ENCODE results near the gene SRSF12. TPM values are rescaled to one million over a fixed set of nuclear protein-coding genes. Genes with fewer than 3 reads are reported as not detected.

The SRSF12 gene
- total RNA-seq, 1 experiment from 2014 or later: not detected

DNA sequence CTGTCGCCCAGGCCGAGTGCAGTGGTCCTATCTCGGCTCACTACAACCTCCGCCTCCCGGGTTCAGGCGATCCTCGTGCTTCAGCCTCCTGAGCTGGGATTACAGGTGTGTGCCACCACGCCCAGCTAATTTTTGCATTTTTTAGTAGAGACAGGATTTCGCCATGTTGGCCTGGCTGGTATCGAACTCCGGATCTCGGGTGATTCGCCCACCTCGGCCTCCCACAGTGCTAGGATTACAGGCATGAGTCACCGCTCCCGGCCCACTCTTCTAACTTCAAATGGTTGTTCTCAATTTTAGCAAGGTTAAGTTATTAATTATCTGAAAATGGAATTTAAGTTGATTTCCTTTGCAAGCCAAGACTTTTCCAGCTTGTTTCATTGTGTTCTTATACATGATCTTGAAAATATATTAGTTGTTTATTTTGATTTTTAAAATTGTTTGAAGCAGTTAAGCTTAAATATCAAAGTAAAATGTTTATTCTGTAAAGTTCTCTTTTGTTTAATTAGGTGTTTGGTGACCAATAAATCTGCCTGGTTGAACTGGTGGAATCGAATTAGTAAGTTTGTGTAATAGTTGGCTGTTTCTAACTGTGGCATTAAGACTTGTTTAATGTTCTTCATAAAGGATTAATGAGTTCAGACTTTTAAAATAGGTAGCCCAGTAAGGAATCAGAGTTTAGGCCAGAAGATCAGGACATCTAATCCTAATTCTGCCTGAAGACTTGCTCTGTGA is 30.3 kb upstream of the SRSF12 start:
- TF ChIP-seq JUND (IDR thresholded peaks at IDR 0.05) (0 out of 2 replicates have a peak, but pooled peaks have one; percentile 9), CBX3 (IDR thresholded peaks at IDR 0.05; ENCODE audit: low read depth) (no peak), YY1 (IDR thresholded peaks at IDR 0.05; ENCODE audit: extremely low read depth, insufficient replicate concordance, low read depth, low read length) (no peak), FOSL1 (IDR thresholded peaks at IDR 0.05; ENCODE audit: low read depth) (peak; percentile 48), POLR2A (IDR thresholded peaks at IDR 0.05; ENCODE audit: borderline replicate concordance, extremely low read depth, insufficient read depth, insufficient read length) (no peak), SP1 (IDR thresholded peaks at IDR 0.05; ENCODE audit: low read depth) (no peak), ZNF274 (IDR thresholded peaks at IDR 0.05; ENCODE audit: low read depth, low read length) (no peak), EZH2phosphoT487 (IDR thresholded peaks at IDR 0.05; ENCODE audit: borderline replicate concordance) (no peak), ELF1 (IDR thresholded peaks at IDR 0.05; ENCODE audit: borderline replicate concordance, low read depth) (no peak), ZFX (IDR thresholded peaks at IDR 0.05) (no peak), TCF7L2 (IDR thresholded peaks at IDR 0.05; ENCODE audit: borderline replicate concordance, extremely low read depth, insufficient read depth, insufficient read length) (no peak), EGR1 (IDR thresholded peaks at IDR 0.05; ENCODE audit: low read depth) (peak; percentile 52; the same call in 1 of the 2 replicates), SRF (IDR thresholded peaks at IDR 0.05; ENCODE audit: low read depth) (no peak)
- TF ChIP-seq, protein P1, sequence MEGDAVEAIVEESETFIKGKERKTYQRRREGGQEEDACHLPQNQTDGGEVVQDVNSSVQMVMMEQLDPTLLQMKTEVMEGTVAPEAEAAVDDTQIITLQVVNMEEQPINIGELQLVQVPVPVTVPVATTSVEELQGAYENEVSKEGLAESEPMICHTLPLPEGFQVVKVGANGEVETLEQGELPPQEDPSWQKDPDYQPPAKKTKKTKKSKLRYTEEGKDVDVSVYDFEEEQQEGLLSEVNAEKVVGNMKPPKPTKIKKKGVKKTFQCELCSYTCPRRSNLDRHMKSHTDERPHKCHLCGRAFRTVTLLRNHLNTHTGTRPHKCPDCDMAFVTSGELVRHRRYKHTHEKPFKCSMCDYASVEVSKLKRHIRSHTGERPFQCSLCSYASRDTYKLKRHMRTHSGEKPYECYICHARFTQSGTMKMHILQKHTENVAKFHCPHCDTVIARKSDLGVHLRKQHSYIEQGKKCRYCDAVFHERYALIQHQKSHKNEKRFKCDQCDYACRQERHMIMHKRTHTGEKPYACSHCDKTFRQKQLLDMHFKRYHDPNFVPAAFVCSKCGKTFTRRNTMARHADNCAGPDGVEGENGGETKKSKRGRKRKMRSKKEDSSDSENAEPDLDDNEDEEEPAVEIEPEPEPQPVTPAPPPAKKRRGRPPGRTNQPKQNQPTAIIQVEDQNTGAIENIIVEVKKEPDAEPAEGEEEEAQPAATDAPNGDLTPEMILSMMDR (IDR thresholded peaks at IDR 0.05 in 2 of 3, conservative IDR thresholded peaks at IDR 0.05 in 1 of 3; ENCODE audit: borderline replicate concordance in 1 of 3, insufficient read depth in 1 of 3, low read depth in 2 of 3, low read length in 2 of 3): no peak
- TF ChIP-seq, protein P2, sequence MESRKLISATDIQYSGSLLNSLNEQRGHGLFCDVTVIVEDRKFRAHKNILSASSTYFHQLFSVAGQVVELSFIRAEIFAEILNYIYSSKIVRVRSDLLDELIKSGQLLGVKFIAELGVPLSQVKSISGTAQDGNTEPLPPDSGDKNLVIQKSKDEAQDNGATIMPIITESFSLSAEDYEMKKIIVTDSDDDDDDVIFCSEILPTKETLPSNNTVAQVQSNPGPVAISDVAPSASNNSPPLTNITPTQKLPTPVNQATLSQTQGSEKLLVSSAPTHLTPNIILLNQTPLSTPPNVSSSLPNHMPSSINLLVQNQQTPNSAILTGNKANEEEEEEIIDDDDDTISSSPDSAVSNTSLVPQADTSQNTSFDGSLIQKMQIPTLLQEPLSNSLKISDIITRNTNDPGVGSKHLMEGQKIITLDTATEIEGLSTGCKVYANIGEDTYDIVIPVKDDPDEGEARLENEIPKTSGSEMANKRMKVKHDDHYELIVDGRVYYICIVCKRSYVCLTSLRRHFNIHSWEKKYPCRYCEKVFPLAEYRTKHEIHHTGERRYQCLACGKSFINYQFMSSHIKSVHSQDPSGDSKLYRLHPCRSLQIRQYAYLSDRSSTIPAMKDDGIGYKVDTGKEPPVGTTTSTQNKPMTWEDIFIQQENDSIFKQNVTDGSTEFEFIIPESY (IDR thresholded peaks at IDR 0.05; ENCODE audit: extremely low read depth, insufficient replicate concordance, low read length): no peak
- TF ChIP-seq, protein P3, sequence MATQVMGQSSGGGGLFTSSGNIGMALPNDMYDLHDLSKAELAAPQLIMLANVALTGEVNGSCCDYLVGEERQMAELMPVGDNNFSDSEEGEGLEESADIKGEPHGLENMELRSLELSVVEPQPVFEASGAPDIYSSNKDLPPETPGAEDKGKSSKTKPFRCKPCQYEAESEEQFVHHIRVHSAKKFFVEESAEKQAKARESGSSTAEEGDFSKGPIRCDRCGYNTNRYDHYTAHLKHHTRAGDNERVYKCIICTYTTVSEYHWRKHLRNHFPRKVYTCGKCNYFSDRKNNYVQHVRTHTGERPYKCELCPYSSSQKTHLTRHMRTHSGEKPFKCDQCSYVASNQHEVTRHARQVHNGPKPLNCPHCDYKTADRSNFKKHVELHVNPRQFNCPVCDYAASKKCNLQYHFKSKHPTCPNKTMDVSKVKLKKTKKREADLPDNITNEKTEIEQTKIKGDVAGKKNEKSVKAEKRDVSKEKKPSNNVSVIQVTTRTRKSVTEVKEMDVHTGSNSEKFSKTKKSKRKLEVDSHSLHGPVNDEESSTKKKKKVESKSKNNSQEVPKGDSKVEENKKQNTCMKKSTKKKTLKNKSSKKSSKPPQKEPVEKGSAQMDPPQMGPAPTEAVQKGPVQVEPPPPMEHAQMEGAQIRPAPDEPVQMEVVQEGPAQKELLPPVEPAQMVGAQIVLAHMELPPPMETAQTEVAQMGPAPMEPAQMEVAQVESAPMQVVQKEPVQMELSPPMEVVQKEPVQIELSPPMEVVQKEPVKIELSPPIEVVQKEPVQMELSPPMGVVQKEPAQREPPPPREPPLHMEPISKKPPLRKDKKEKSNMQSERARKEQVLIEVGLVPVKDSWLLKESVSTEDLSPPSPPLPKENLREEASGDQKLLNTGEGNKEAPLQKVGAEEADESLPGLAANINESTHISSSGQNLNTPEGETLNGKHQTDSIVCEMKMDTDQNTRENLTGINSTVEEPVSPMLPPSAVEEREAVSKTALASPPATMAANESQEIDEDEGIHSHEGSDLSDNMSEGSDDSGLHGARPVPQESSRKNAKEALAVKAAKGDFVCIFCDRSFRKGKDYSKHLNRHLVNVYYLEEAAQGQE (IDR thresholded peaks at IDR 0.05; ENCODE audit: low read depth): no peak
- TF ChIP-seq, protein P4, sequence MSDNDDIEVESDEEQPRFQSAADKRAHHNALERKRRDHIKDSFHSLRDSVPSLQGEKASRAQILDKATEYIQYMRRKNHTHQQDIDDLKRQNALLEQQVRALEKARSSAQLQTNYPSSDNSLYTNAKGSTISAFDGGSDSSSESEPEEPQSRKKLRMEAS (IDR thresholded peaks at IDR 0.05): no peak
- H3K4me3 ChIP-seq (replicated peaks in 1 of 2; ENCODE audit: low read depth in 1 of 2, low read length in 2 of 2): peak overlapping the region; percentile 7 to 13; a peak in 1 of 4 replicates
- H3K4me2 ChIP-seq (ENCODE audit: low read length): peak overlapping the region; percentile 91
- POLR2A ChIA-PET: no interaction called here
- peaks cover 52% of the 10 kb centered on the region for H3K79me2 ChIP-seq (ENCODE audit: insufficient read depth, low read length)
- no peak overlapping the region for H3K9ac ChIP-seq (ENCODE audit: low read length)
- peaks cover 0 to 20% of the 10 kb centered on the region in 2 experiments; a peak in 2 of 4 replicates for H3K36me3 ChIP-seq (ENCODE audit: control insufficient read depth in 1 of 2, insufficient read depth in 2 of 2, low read length in 2 of 2)
- RAD21 ChIA-PET (ENCODE audit: low non-redundant PET in 1 of 2, low total read pairs in 2 of 2, uncharacterized antibody in 2 of 2, unreplicated experiment in 2 of 2): no interaction called here
- H3K9me3 ChIP-seq (ENCODE audit: control insufficient read depth in 1 of 2, insufficient read depth in 1 of 2, low read depth in 1 of 2, low read length in 2 of 2): no peaks in the 10 kb centered on the region
- DNase-seq (ENCODE audit: low read depth, low spot score) (peak; percentile 12), ATAC-seq (no peak)
- peaks cover 18 to 30% of the 10 kb centered on the region in 2 experiments for H3K4me1 ChIP-seq (ENCODE audit: control insufficient read depth in 1 of 2, insufficient read depth in 2 of 2, low read length in 2 of 2)
- CTCF ChIA-PET: no interaction called here
- H3K9me2 ChIP-seq (ENCODE audit: insufficient read depth): no peaks in the 10 kb centered on the region
- no TSS peak for BruUV-seq (replicated peaks)
- H4K20me1 ChIP-seq (ENCODE audit: insufficient read depth): no peaks in the 10 kb centered on the region
- H3K27me3 ChIP-seq (ENCODE audit: insufficient read depth, low read length): no peaks in the 10 kb centered on the region
- H2AFZ ChIP-seq (ENCODE audit: low read depth, low read length, poor library complexity, severe bottlenecking): no peak overlapping the region
- intact Hi-C loops (cut with micrococcal nuclease): loop anchor here (10.0 kb wide), 1 partner anchor 163 kb away; no protein-coding TSS in a partner anchor
- H3K27ac ChIP-seq (ENCODE audit: low read depth, low read length): no peak overlapping the region
